OCI-LY1 (cell line): ENCODE measurements around the gene FBLIM1.

Experiments used
- CTCF ChIP-seq: fragments of 200-600 bp; sonication (generic), shearing (Covaris generic); IDR thresholded peaks from 2 replicates; pipeline ENCODE4 v1.5.1; 2017; ENCODE audit warnings: mild to moderate bottlenecking, antibody characterized with exemption, low read length, moderate library complexity, mixed read lengths
- EZH2 ChIP-seq: fragments of 200-600 bp; sonication (generic), shearing (Covaris generic); IDR thresholded peaks from 2 replicates; pipeline ENCODE4 v1.8.0; 2017; ENCODE audit warnings: borderline replicate concordance, mixed run types, mild to moderate bottlenecking, antibody characterized with exemption, low read length, moderate library complexity, mixed read lengths

GRCh38 chr1:15722836-15723532, 35.6 kb upstream of the FBLIM1 start:
- TF ChIP-seq CTCF (no peak), EZH2 (no peak)
